Gastroesophageal sphincter (tissue), 4 donors: ENCODE measurements around the gene STEAP1. TPM values are rescaled to one million over a fixed set of nuclear protein-coding genes. Genes with fewer than 3 reads are reported as not detected.

ENCODE experiments used
- ATAC-seq: fragments of 150-250 bp; one replicate; pipeline ENCODE4 v1.9.1; 2016; ENCODE audit warnings: mild to moderate bottlenecking, moderate library complexity
- H3K27ac ChIP-seq, 4 donors: fragments of 200-600 bp; sonication (generic) in 3 of 4; 1 replicate in 3 of 4; 2 replicates in 1 of 4; pipeline ENCODE4 v1.5.1; 2016 to 2019
- H3K27me3 ChIP-seq: fragments of 200-600 bp; sonication (generic); one replicate; pipeline ENCODE4 v1.5.1; 2019
- H3K36me3 ChIP-seq, 2 donors: fragments of 200-600 bp; sonication (generic); one replicate each; pipeline ENCODE4 v1.5.1; 2019; ENCODE audit warnings: control low read depth in 1 of 2
- H3K4me1 ChIP-seq, 3 donors: fragments of 200-600 bp; sonication (generic); 1 replicate in 2 of 3; 2 replicates in 1 of 3; pipeline ENCODE4 v1.5.1; 2016 to 2019; ENCODE audit warnings: control low read depth in 2 of 3
- H3K4me3 ChIP-seq, 2 donors: fragments of 200-600 bp; sonication (generic); one replicate each; pipeline ENCODE4 v1.5.1; 2019; ENCODE audit warnings: mild to moderate bottlenecking in 1 of 2, moderate library complexity in 1 of 2
- H3K9me3 ChIP-seq, 3 donors: fragments of 200-600 bp; sonication (generic); one replicate each; pipeline ENCODE4 v1.5.1; 2017 to 2019; ENCODE audit warnings: control low read depth in 2 of 3
- CTCF ChIP-seq, 4 experiments: fragments of 200-600 bp in 2 of 4; fragments of 450-650 bp in 2 of 4; sonication (generic) in 1 of 4; IDR thresholded peaks; one replicate each; pipeline ENCODE4 v1.5.1; 2017 to 2019; ENCODE audit warnings: antibody characterized with exemption in 4 of 4, mild to moderate bottlenecking in 2 of 4, moderate library complexity in 2 of 4
- EP300 ChIP-seq: sonication (generic); formaldehyde crosslinking; IDR thresholded peaks from one replicate; pipeline ENCODE4 v1.6.1; 2017; ENCODE audit warnings: antibody characterized with exemption, mild to moderate bottlenecking
- POLR2A ChIP-seq, 2 donors: fragments of 450-650 bp; IDR thresholded peaks; one replicate each; pipeline ENCODE4 v1.6.1; 2017; ENCODE audit warnings: antibody characterized with exemption in 2 of 2, mild to moderate bottlenecking in 2 of 2, moderate library complexity in 1 of 2
- POLR2AphosphoS5 ChIP-seq: sonication (generic); formaldehyde crosslinking; IDR thresholded peaks from one replicate; pipeline ENCODE4 v1.6.1; 2017; ENCODE audit warnings: antibody characterized with exemption
- WGBS, 2 donors: methylation state at CpG; one replicate each; pipeline ENCODE4 v1.1.5; 2018; ENCODE audit warnings: low coverage in 1 of 2; 5-methylcytosine and 5-hydroxymethylcytosine counted together
- total RNA-seq, 4 donors: library from RNA; depleted of rRNA; stranded (reverse); fragments of >200 nt; gene quantifications; one replicate each; pipeline ENCODE4 v1.1.0, GENCODE V29; 2016

Gene STEAP1
- total RNA-seq, 4 donors from 2014 or later = 2.6 to 14.2 (median 12.6) TPM

GRCh38 chr7:90163534-90163933, 9.3 kb downstream of the STEAP1 start:
- H3K4me1 ChIP-seq = no peaks in the 10 kb centered on the region
- H3K9me3 ChIP-seq = no peaks in the 10 kb centered on the region
- H3K36me3 ChIP-seq = no peaks in the 10 kb centered on the region
- ATAC-seq = no peak
- no peaks in the 10 kb centered on the region for H3K27me3 ChIP-seq
- H3K27ac ChIP-seq = no peak overlapping the region
- WGBS, 2 donors = 90 to 93% methylated on average over 5 of the region's 5 CpGs
- TF ChIP-seq POLR2A (IDR thresholded peaks at IDR 0.05) = no peak
- no peak for TF ChIP-seq CTCF (IDR thresholded peaks at IDR 0.05)
- no peak for TF ChIP-seq EP300
- no peak for TF ChIP-seq POLR2AphosphoS5
- no peak overlapping the region for H3K4me3 ChIP-seq

- Histone ChIP-seq H3K27ac (no peak overlapping the region), H3K4me3 (no peak overlapping the region), H3K27me3 (no peaks in the 10 kb centered on the region), H3K36me3 (no peaks in the 10 kb centered on the region), H3K9me3 (peaks cover 0 to 7% (median 0%) of the 10 kb centered on the region in 3 donors), H3K4me1 (no peaks in the 10 kb centered on the region)
- WGBS, 2 donors = 87 to 89% methylated on average over 2 of the region's 2 CpGs
- TF ChIP-seq POLR2AphosphoS5 = no peak
- TF ChIP-seq EP300 = no peak
- TF ChIP-seq CTCF (IDR thresholded peaks at IDR 0.05) = no peak
- no peak for TF ChIP-seq POLR2A (IDR thresholded peaks at IDR 0.05)
- no peak for ATAC-seq
Observed at GRCh38 chr7:90165724-90166123, 11.5 kb downstream of the STEAP1 start.

GRCh38 chr7:90166153-90166552, 11.9 kb downstream of the STEAP1 start:
- ATAC-seq = no peak
- Histone ChIP-seq H3K36me3 (no peaks in the 10 kb centered on the region), H3K4me3 (no peak overlapping the region), H3K9me3 (peaks cover 0 to 8% (median 0%) of the 10 kb centered on the region in 3 donors), H3K27ac (no peak overlapping the region), H3K4me1 (no peaks in the 10 kb centered on the region), H3K27me3 (no peaks in the 10 kb centered on the region)
- TF ChIP-seq POLR2A (IDR thresholded peaks at IDR 0.05) = no peak
- no peak for TF ChIP-seq POLR2AphosphoS5
- TF ChIP-seq EP300 = no peak
- TF ChIP-seq CTCF (IDR thresholded peaks at IDR 0.05) = no peak
- 59 to 76% methylated on average over 3 of the region's 3 CpGs for WGBS, 2 donors

- WGBS, 2 donors = 69 to 86% methylated on average over 4 of the region's 4 CpGs
- Histone ChIP-seq H3K4me1 (no peaks in the 10 kb centered on the region), H3K9me3 (peaks cover 0 to 8% (median 0%) of the 10 kb centered on the region in 3 donors), H3K27me3 (no peaks in the 10 kb centered on the region), H3K27ac (no peak overlapping the region), H3K36me3 (no peaks in the 10 kb centered on the region), H3K4me3 (no peak overlapping the region)
- TF ChIP-seq POLR2AphosphoS5 (no peak), EP300 (no peak), POLR2A (IDR thresholded peaks at IDR 0.05) (no peak), CTCF (IDR thresholded peaks at IDR 0.05) (no peak)
- no peak for ATAC-seq
Observed at GRCh38 chr7:90167361-90167760, 13.1 kb downstream of the STEAP1 start.

- H3K4me3 ChIP-seq = no peak overlapping the region
- H3K4me1 ChIP-seq = no peaks in the 10 kb centered on the region
- TF ChIP-seq POLR2A (IDR thresholded peaks at IDR 0.05) = no peak
- TF ChIP-seq EP300 = no peak
- no peak for TF ChIP-seq POLR2AphosphoS5
- TF ChIP-seq CTCF (IDR thresholded peaks at IDR 0.05) = no peak
- no peaks in the 10 kb centered on the region for H3K27me3 ChIP-seq
- no peak overlapping the region for H3K27ac ChIP-seq
- no peak for ATAC-seq
- peaks cover 0 to 8% (median 0%) of the 10 kb centered on the region in 3 donors for H3K9me3 ChIP-seq
- H3K36me3 ChIP-seq = no peaks in the 10 kb centered on the region
- WGBS, 2 donors = 92 to 100% methylated on average over 1 of the region's 1 CpG
Observed at GRCh38 chr7:90169891-90170290, 15.6 kb downstream of the STEAP1 start.
